ENCODE results near the gene SBF2.

GRCh38 chr11:9759519-9760192 lies 534.4 kb downstream of the SBF2 start:
- no peak for TF ChIP-seq CTCF (conservative IDR thresholded peaks at IDR 0.05; ENCODE audit: low read depth, low read length)
- no peak for TF ChIP-seq EZH2 (IDR thresholded peaks at IDR 0.05; ENCODE audit: low read length, unreplicated experiment)
